Keratinocyte (primary cell): ENCODE measurements around the gene VOPP1. TPM values are rescaled to one million over a fixed set of nuclear protein-coding genes. Genes with fewer than 3 reads are reported as not detected.

Experiments used
- DNase-seq: peaks from one replicate; pipeline ENCODE4 v3.0.0-alpha.2; 2011; ENCODE audit warnings: low read depth, missing footprints, low spot score
- FAIRE-seq: peaks from 2 replicates; lab custom pipeline; 2011; peaks lifted over from hg19 to GRCh38; lab: Jason Lieb, UNC
- H2AFZ ChIP-seq: 2 replicates; pipeline ENCODE4 v1.6.0; 2012; ENCODE audit warnings: low read length, control low read depth, inconsistent platforms; ENCODE audit not compliant: control insufficient read depth
- H3K27ac ChIP-seq: 2 replicates; pipeline ENCODE4 v1.5.1; 2011; ENCODE audit warnings: low read length; ENCODE audit not compliant: control insufficient read depth, insufficient read depth
- H3K27me3 ChIP-seq: 3 replicates; pipeline ENCODE4 v1.6.0; 2011; ENCODE audit warnings: low read length; ENCODE audit not compliant: control insufficient read depth, insufficient read depth; ENCODE audit errors: extremely low read depth
- H3K36me3 ChIP-seq, 2 experiments: 2 replicates in 1 of 2; 3 replicates in 1 of 2; pipeline ENCODE4 v1.5.1; 2011; ENCODE audit warnings: low read length in 2 of 2, mild to moderate bottlenecking in 1 of 2; ENCODE audit not compliant: control insufficient read depth in 2 of 2, insufficient read depth in 2 of 2; ENCODE audit errors: extremely low read depth in 1 of 2
- H3K4me1 ChIP-seq: 3 replicates; pipeline ENCODE4 v1.5.1; 2011; ENCODE audit warnings: low read length; ENCODE audit not compliant: control insufficient read depth, insufficient read depth; ENCODE audit errors: extremely low read depth
- H3K4me2 ChIP-seq: 3 replicates; pipeline ENCODE4 v1.6.0; 2011; ENCODE audit warnings: low read depth, low read length; ENCODE audit not compliant: control insufficient read depth, insufficient read depth; ENCODE audit errors: extremely low read depth
- H3K4me3 ChIP-seq, 3 experiments: fragments of 200-600 bp in 1 of 3; sonication (generic) in 1 of 3; 2 replicates in 2 of 3; 3 replicates in 1 of 3; pipeline ENCODE4 v1.5.1; 2011 to 2016; ENCODE audit warnings: low read length in 3 of 3, mild to moderate bottlenecking in 3 of 3, control low read depth in 2 of 3, inconsistent platforms in 1 of 3, low read depth in 1 of 3, mixed read lengths in 1 of 3, mixed run types in 1 of 3, moderate library complexity in 1 of 3; ENCODE audit not compliant: control insufficient read depth in 2 of 3, insufficient read depth in 2 of 3; ENCODE audit errors: extremely low read depth in 1 of 3
- H3K79me2 ChIP-seq: 2 replicates; pipeline ENCODE4 v1.6.0; 2012; ENCODE audit warnings: low read length; ENCODE audit not compliant: control insufficient read depth, insufficient read depth
- H3K9ac ChIP-seq: 3 replicates; pipeline ENCODE4 v1.6.0; 2011; ENCODE audit warnings: low read length; ENCODE audit not compliant: control insufficient read depth, insufficient read depth; ENCODE audit errors: extremely low read depth
- H3K9me1 ChIP-seq: 3 replicates; pipeline ENCODE4 v1.6.0; 2011; ENCODE audit warnings: low read length; ENCODE audit not compliant: control insufficient read depth, insufficient read depth; ENCODE audit errors: extremely low read depth
- H3K9me3 ChIP-seq: 2 replicates; pipeline ENCODE4 v1.5.1; 2012; ENCODE audit warnings: low read depth, low read length; ENCODE audit not compliant: control insufficient read depth
- H4K20me1 ChIP-seq: 3 replicates; pipeline ENCODE4 v1.6.0; 2011; ENCODE audit warnings: low read length; ENCODE audit not compliant: control insufficient read depth, insufficient read depth; ENCODE audit errors: extremely low read depth
- CTCF ChIP-seq, 3 experiments: IDR thresholded peaks in 1 of 3; conservative IDR thresholded peaks in 1 of 3; optimal IDR thresholded peaks in 1 of 3; 2 replicates in 2 of 3; 3 replicates in 1 of 3; pipeline versions ENCODE3 to v1.5.1; 2011; ENCODE audit warnings: low read length in 3 of 3, mild to moderate bottlenecking in 3 of 3, moderate library complexity in 2 of 3, control low read depth in 1 of 3, inconsistent platforms in 1 of 3; ENCODE audit not compliant: insufficient read depth in 2 of 3; ENCODE audit errors: extremely low read depth in 1 of 3
- EZH2 ChIP-seq: IDR thresholded peaks from one replicate; pipeline ENCODE4 v1.6.1; 2012; ENCODE audit warnings: inconsistent platforms, mild to moderate bottlenecking, low read length, moderate library complexity
- dilution Hi-C: fragments of 300-500 bp; cut with MboI; formaldehyde crosslinking; loops from one replicate; pipeline ENCODE4 v1.7.0; 2020; ENCODE audit warnings: low sequenced_read_pairs; ENCODE audit not compliant: extremely low pct_ligation_motif_present
- polyA plus RNA-seq, 5 experiments: library from polyadenylated mRNA; depleted of rRNA in 3 of 5; stranded (reverse) in 3 of 5; stranded (forward) in 1 of 5; unstranded in 1 of 5; fragments of >200 nt; gene quantifications; 1 replicate in 1 of 5; 2 replicates in 3 of 5; 3 replicates in 1 of 5; pipeline versions ENCODE4 v1.2.1 to v1.2.3, GENCODE V29; 2011 to 2012; ENCODE audit warnings: missing spikeins in 2 of 5, low read depth in 1 of 5, low replicate concordance in 1 of 5

VOPP1 gene
- polyA plus RNA-seq, 1 donor (not counting 4 experiments of a cell fraction or from before 2014, with no cell fraction given), result 49.2 TPM

DNA sequence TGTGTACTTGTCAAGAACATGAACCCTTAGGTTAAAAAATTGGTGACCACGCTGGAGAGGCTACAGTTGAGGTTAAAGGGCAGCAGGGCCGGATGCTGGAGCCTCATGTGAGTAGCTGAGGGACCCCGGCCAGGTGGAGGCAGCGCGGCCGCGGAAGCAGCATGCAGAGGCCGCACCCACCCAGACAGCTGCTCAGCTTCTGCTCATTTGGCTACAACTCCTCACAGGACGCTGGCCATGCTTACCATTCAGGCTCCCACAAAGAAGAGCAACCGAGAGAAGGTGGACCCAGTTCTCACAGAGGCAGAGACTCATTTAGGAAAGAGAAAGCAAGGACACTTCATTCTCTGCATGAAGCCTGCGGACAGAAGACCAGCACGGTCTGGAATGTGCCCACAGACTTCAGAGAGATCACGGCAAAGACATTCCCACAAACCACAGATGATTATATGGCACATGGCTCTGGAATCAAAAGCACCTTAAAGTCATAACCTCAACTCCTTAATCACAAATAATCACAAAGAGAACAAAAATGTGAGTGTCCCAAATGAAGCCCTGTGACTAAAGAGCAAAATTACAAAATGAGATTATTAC lies 94.4 kb downstream of the VOPP1 start:
- FAIRE-seq (no peak), DNase-seq (no peak)
- H3K4me2 ChIP-seq, result no peak overlapping the region
- no peak overlapping the region for H3K9ac ChIP-seq
- H3K36me3 ChIP-seq, result peaks cover 3 to 7% of the 10 kb centered on the region in 2 experiments
- H3K9me3 ChIP-seq, result no peaks in the 10 kb centered on the region
- no peak overlapping the region for H3K27ac ChIP-seq
- no peak for TF ChIP-seq EZH2
- TF ChIP-seq CTCF (optimal IDR thresholded peaks at IDR 0.05 in 1 of 3, IDR thresholded peaks at IDR 0.05 in 1 of 3, conservative IDR thresholded peaks at IDR 0.05 in 1 of 3; ENCODE audit: extremely low read depth in 1 of 3, insufficient read depth in 2 of 3, low read length in 3 of 3), result no peak
- no peaks in the 10 kb centered on the region for H3K79me2 ChIP-seq
- H3K27me3 ChIP-seq, result no peaks in the 10 kb centered on the region
- H3K9me1 ChIP-seq, result no peaks in the 10 kb centered on the region
- H3K4me1 ChIP-seq, result no peaks in the 10 kb centered on the region
- H2AFZ ChIP-seq, result no peak overlapping the region
- no peak overlapping the region for H3K4me3 ChIP-seq
- no peaks in the 10 kb centered on the region for H4K20me1 ChIP-seq
- dilution Hi-C loops, result no loop called here

GRCh38 chr7:55476852-55477780 lies 95.2 kb downstream of the VOPP1 start:
- Histone ChIP-seq H3K9me3 (no peaks in the 10 kb centered on the region), H3K79me2 (no peaks in the 10 kb centered on the region), H3K9ac (no peak overlapping the region), H4K20me1 (no peaks in the 10 kb centered on the region), H3K27me3 (no peaks in the 10 kb centered on the region), H2AFZ (no peak overlapping the region), H3K4me3 (no peak overlapping the region), H3K36me3 (peaks cover 3 to 6% of the 10 kb centered on the region in 2 experiments), H3K27ac (no peak overlapping the region), H3K4me2 (no peak overlapping the region), H3K4me1 (no peaks in the 10 kb centered on the region), H3K9me1 (no peaks in the 10 kb centered on the region)
- dilution Hi-C loops, result no loop called here
- TF ChIP-seq EZH2, result no peak
- TF ChIP-seq CTCF (optimal IDR thresholded peaks at IDR 0.05 in 1 of 3, IDR thresholded peaks at IDR 0.05 in 1 of 3, conservative IDR thresholded peaks at IDR 0.05 in 1 of 3; ENCODE audit: extremely low read depth in 1 of 3, insufficient read depth in 2 of 3, low read length in 3 of 3), result no peak
- DNase-seq (no peak), FAIRE-seq (no peak)
